Lower leg skin (tissue), 4 donors: Measurements from ENCODE around the gene ZIM2. TPM values are rescaled to one million over a fixed set of nuclear protein-coding genes. Genes with fewer than 3 reads are reported as not detected.

ENCODE experiments used
- DNase-seq, 2 donors: peaks; one replicate each; pipeline ENCODE4 v3.0.0-alpha.2; 2019; ENCODE audit warnings: low spot score in 2 of 2
- H3K4me3 ChIP-seq: fragments of 200-600 bp; sonication (generic); 2 replicates; pipeline ENCODE4 v1.5.1; 2017; ENCODE audit warnings: mild to moderate bottlenecking, low read depth; ENCODE audit not compliant: poor library complexity, severe bottlenecking
- POLR2A ChIP-seq, 2 donors: fragments of 450-650 bp; IDR thresholded peaks; one replicate each; pipeline ENCODE4 v1.6.1; 2016 to 2017; ENCODE audit warnings: antibody characterized with exemption in 2 of 2, mild to moderate bottlenecking in 1 of 2, moderate library complexity in 1 of 2
- WGBS, 2 donors: methylation state at CpG; one replicate each; pipeline ENCODE4 v1.1.5; 2018; 5-methylcytosine and 5-hydroxymethylcytosine counted together
- intact Hi-C: fragments of 100-400 bp; cut with DNase I; formaldehyde crosslinking; loops from one replicate; pipeline ENCODE4 v1.15.0; 2023; ENCODE audit warnings: low total_unique reads
- total RNA-seq, 4 donors: library from RNA; depleted of rRNA; stranded (reverse); fragments of >200 nt; gene quantifications; one replicate each; pipeline ENCODE4 v1.1.0, GENCODE V29; 2016
- TF ChIP-seq, protein P1 (sequence below), 3 donors: fragments of 450-650 bp; IDR thresholded peaks; one replicate each; pipeline ENCODE4 v1.5.1; 2016; ENCODE audit warnings: antibody characterized with exemption in 3 of 3, mild to moderate bottlenecking in 3 of 3, moderate library complexity in 2 of 3

Gene ZIM2
- total RNA-seq, 4 donors from 2014 or later, result 0.45 TPM; not detected in 3

DNA sequence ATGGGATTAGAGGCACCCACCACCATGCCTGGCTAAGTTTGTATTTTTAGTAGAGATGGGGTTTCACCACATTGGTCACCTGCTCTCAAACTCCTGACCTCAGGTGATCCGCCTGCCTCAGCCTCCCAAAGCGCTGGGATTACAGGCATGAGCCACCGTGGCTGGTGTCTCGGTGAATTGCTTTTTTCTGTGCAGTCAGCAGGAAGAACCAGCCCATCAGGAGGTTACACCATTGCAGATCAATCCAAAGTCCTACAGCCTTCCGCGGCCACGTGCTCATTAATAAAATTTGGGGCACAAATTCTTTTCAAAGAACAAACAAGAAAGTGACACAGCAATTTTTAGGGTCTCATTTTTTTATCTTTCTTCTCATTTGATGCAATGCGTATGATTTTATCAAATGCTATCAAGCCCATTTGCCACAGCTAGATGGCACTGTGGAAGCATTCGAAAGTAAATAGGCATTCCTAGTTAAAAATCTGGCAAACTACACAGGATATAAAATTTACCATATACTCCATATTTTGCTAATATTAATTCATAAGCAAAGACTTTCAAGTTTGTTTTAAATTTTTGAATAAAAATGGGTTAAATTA, 114.6 kb downstream of the ZIM2 start:
- 14 to 32% methylated on average over 9 of the region's 9 CpGs for WGBS, 2 donors
- no peak for TF ChIP-seq POLR2A (IDR thresholded peaks at IDR 0.05)
- TF ChIP-seq, protein P1, sequence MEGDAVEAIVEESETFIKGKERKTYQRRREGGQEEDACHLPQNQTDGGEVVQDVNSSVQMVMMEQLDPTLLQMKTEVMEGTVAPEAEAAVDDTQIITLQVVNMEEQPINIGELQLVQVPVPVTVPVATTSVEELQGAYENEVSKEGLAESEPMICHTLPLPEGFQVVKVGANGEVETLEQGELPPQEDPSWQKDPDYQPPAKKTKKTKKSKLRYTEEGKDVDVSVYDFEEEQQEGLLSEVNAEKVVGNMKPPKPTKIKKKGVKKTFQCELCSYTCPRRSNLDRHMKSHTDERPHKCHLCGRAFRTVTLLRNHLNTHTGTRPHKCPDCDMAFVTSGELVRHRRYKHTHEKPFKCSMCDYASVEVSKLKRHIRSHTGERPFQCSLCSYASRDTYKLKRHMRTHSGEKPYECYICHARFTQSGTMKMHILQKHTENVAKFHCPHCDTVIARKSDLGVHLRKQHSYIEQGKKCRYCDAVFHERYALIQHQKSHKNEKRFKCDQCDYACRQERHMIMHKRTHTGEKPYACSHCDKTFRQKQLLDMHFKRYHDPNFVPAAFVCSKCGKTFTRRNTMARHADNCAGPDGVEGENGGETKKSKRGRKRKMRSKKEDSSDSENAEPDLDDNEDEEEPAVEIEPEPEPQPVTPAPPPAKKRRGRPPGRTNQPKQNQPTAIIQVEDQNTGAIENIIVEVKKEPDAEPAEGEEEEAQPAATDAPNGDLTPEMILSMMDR (IDR thresholded peaks at IDR 0.05), result no peak
- no peak overlapping the region for H3K4me3 ChIP-seq
- intact Hi-C loops, result no loop called here
- no peak for DNase-seq

Other genes with a start within 250 kb of the ZIM2 start
- gene ZNF71, start 245.4 kb downstream of the ZIM2 start, total RNA-seq, result 1 to 10 TPM; 6.7 to 9.2 (median 7.2) TPM
- gene SMIM17, start 197.6 kb downstream of the ZIM2 start, total RNA-seq, result not detected
- 1 to 10 TPM in 2 of 4 donors, under 1 TPM in 2; 0.30 to 1.3 (median 0.84) TPM for gene ZNF835, start 169.0 kb downstream of the ZIM2 start, total RNA-seq
- gene PEG3, start within 50 bp of the ZIM2 start, total RNA-seq, result 1 to 10 TPM; 1.4 to 7.6 (median 3.6) TPM